GM12801 (cell line): ENCODE results near the gene DDX28.

Experiments
- CTCF ChIP-seq: IDR thresholded peaks from one replicate; pipeline ENCODE4 v1.5.1; 2011; ENCODE audit warnings: control low read depth; ENCODE audit not compliant: insufficient read length; ENCODE audit errors: extremely low read depth

DDX28 gene

GRCh38 chr16:68022728-68023537 lies at the start of gene DDX28, which contains the start of gene DUS2:
TSS of gene DDX28 (minus strand) at chr16:68023232. CDS start at chr16:68023202, 30 bp downstream.
TSS of gene DUS2 (plus strand) at chr16:68023284. CDS start at chr16:68038024, 14,740 bp downstream.
- no peak for TF ChIP-seq CTCF

- no peak for TF ChIP-seq CTCF
These were observed 49.1 kb upstream of the DDX28 start for GRCh38 chr16:68072038-68072695.

GRCh38 chr16:68071518-68071901 lies 48.5 kb upstream of the DDX28 start:
- TF ChIP-seq CTCF: no peak

GRCh38 chr16:68070806-68071517 lies 47.9 kb upstream of the DDX28 start:
- TF ChIP-seq CTCF: no peak

- TF ChIP-seq CTCF: no peak
These were observed 47.3 kb upstream of the DDX28 start for GRCh38 chr16:68070249-68070730.

GRCh38 chr16:68069511-68070248 lies 46.6 kb upstream of the DDX28 start:
- no peak for TF ChIP-seq CTCF
